H1 (cell line): ENCODE results near the gene CMC1. TPM values are rescaled to one million over a fixed set of nuclear protein-coding genes. Genes with fewer than 3 reads are reported as not detected.

ENCODE experiments used
- CTCF ChIA-PET: fragments of 300-600 bp; sonication (Branson Sonifier 250); formaldehyde crosslinking; loops from one replicate; lab custom pipeline; 2021; ENCODE audit not compliant: partially characterized antibody; lab: Charles Lee
- POLR2A ChIA-PET: fragments of 300-600 bp; sonication (Branson Sonifier 250); formaldehyde crosslinking; loops from one replicate; lab custom pipeline; 2021; ENCODE audit warnings: inconsistent platforms; ENCODE audit not compliant: partially characterized antibody; lab: Charles Lee
- DNase-seq, 2 experiments: peaks; one replicate each; pipeline versions ENCODE4 v3.0.0 to v3.0.0-alpha.2; 2010 to 2022; ENCODE audit warnings: low spot score in 2 of 2, low read depth in 1 of 2, mixed read lengths in 1 of 2
- FAIRE-seq: peaks from 2 replicates; lab custom pipeline; 2011; peaks lifted over from hg19 to GRCh38; lab: Jason Lieb, UNC
- H2AFZ ChIP-seq: 2 replicates; pipeline ENCODE4 v1.8.1; 2012; ENCODE audit warnings: low read length, inconsistent platforms
- H2AK5ac ChIP-seq: 2 replicates; pipeline ENCODE4 v1.6.1; 2013; ENCODE audit warnings: low read depth, low read length
- H2BK120ac ChIP-seq: replicated peaks from 2 replicates; pipeline ENCODE3; 2013; ENCODE audit warnings: low read depth, low read length, inconsistent platforms
- H2BK12ac ChIP-seq: 2 replicates; pipeline ENCODE4 v1.6.1; 2013; ENCODE audit warnings: low read depth, low read length
- H2BK15ac ChIP-seq: 2 replicates; pipeline ENCODE4 v1.6.1; 2013; ENCODE audit warnings: low read length
- H2BK20ac ChIP-seq: 2 replicates; pipeline ENCODE4 v1.6.1; 2013; ENCODE audit warnings: low read length
- H2BK5ac ChIP-seq: 2 replicates; pipeline ENCODE4 v1.6.1; 2013; ENCODE audit warnings: low read depth, low read length
- H3K14ac ChIP-seq: 2 replicates; pipeline ENCODE4 v1.6.1; 2013; ENCODE audit warnings: inconsistent platforms; ENCODE audit not compliant: insufficient read length
- H3K18ac ChIP-seq: 2 replicates; pipeline ENCODE4 v1.6.1; 2013; ENCODE audit warnings: low read length; ENCODE audit errors: extremely low read depth
- H3K23ac ChIP-seq: 2 replicates; pipeline ENCODE4 v1.6.1; 2013; ENCODE audit warnings: inconsistent platforms; ENCODE audit not compliant: insufficient read length
- H3K23me2 ChIP-seq: 2 replicates; pipeline ENCODE4 v1.6.1; 2013; ENCODE audit warnings: low read depth, low read length
- H3K27ac ChIP-seq: 2 replicates; pipeline ENCODE4 v1.6.1; 2011; ENCODE audit warnings: low read depth, low read length, inconsistent platforms
- H3K27me3 ChIP-seq, 4 experiments: replicated peaks in 1 of 4; 1 replicate in 1 of 4; 2 replicates in 3 of 4; pipeline versions ENCODE4 v1.6.1 to v1.8.1; 2011 to 2013; ENCODE audit warnings: low read length in 3 of 4, mild to moderate bottlenecking in 3 of 4, inconsistent platforms in 2 of 4, mixed read lengths in 2 of 4, moderate library complexity in 1 of 4; ENCODE audit not compliant: control insufficient read depth in 3 of 4, insufficient read depth in 3 of 4; ENCODE audit errors: extremely low read depth in 1 of 4
- H3K36me3 ChIP-seq, 4 experiments: 2 replicates each; pipeline versions ENCODE4 v1.6.1 to v1.8.1; 2011 to 2013; ENCODE audit warnings: mild to moderate bottlenecking in 4 of 4, low read length in 3 of 4, moderate library complexity in 2 of 4, control low read depth in 1 of 4, inconsistent platforms in 1 of 4; ENCODE audit not compliant: insufficient read depth in 4 of 4, control insufficient read depth in 2 of 4
- H3K4ac ChIP-seq: replicated peaks from 2 replicates; pipeline ENCODE3; 2013; ENCODE audit warnings: low read length, low read depth, mixed read lengths, inconsistent platforms; ENCODE audit not compliant: insufficient read length
- H3K4me1 ChIP-seq, 4 experiments: replicated peaks in 1 of 4; 1 replicate in 1 of 4; 2 replicates in 3 of 4; pipeline versions ENCODE4 v1.6.1 to v1.8.1; 2011 to 2013; ENCODE audit warnings: low read length in 3 of 4, inconsistent platforms in 2 of 4, mixed read lengths in 1 of 4; ENCODE audit not compliant: insufficient read depth in 4 of 4, control insufficient read depth in 3 of 4
- H3K4me2 ChIP-seq, 2 experiments: 2 replicates each; pipeline versions ENCODE4 v1.6.1 to v1.8.1; 2011 to 2013; ENCODE audit warnings: low read depth in 2 of 2, low read length in 2 of 2, control low read depth in 1 of 2, inconsistent platforms in 1 of 2, mild to moderate bottlenecking in 1 of 2; ENCODE audit not compliant: insufficient read depth in 1 of 2
- H3K4me3 ChIP-seq, 4 experiments: fragments of 200-600, 300-600 bp in 1 of 4; sonication (generic), shearing (Covaris generic), sonication (Bioruptor Twin) in 1 of 4; 2 replicates each; pipeline versions ENCODE4 v1.5.1 to v1.8.1; 2011 to 2016; ENCODE audit warnings: low read length in 4 of 4, low read depth in 3 of 4, control low read depth in 2 of 4, inconsistent platforms in 2 of 4, mild to moderate bottlenecking in 2 of 4, mixed read lengths in 1 of 4, moderate library complexity in 1 of 4; ENCODE audit not compliant: insufficient read depth in 2 of 4; ENCODE audit errors: extremely low read depth in 1 of 4
- H3K56ac ChIP-seq: replicated peaks from 2 replicates; pipeline ENCODE3; 2013; ENCODE audit warnings: low read depth, mild to moderate bottlenecking, mixed read lengths, low read length, inconsistent platforms; ENCODE audit not compliant: insufficient read length
- H3K79me1 ChIP-seq: 2 replicates; pipeline ENCODE4 v1.6.1; 2013; ENCODE audit warnings: low read depth, low read length, control low read depth
- H3K79me2 ChIP-seq, 2 experiments: 2 replicates each; pipeline versions ENCODE4 v1.6.1 to v1.8.1; 2012 to 2013; ENCODE audit warnings: low read length in 2 of 2, mild to moderate bottlenecking in 2 of 2, inconsistent platforms in 1 of 2; ENCODE audit not compliant: insufficient read depth in 2 of 2, control insufficient read depth in 1 of 2
- H3K9ac ChIP-seq, 4 experiments: replicated peaks in 1 of 4; 1 replicate in 1 of 4; 2 replicates in 3 of 4; pipeline versions ENCODE4 v1.6.1 to v1.8.1; 2011 to 2013; ENCODE audit warnings: low read depth in 3 of 4, low read length in 3 of 4, control low read depth in 2 of 4, mild to moderate bottlenecking in 2 of 4, moderate library complexity in 2 of 4, inconsistent platforms in 1 of 4; ENCODE audit errors: extremely low read depth in 1 of 4
- H3K9me3 ChIP-seq, 2 experiments: 2 replicates each; pipeline versions ENCODE4 v1.6.1 to v1.8.1; 2012 to 2013; ENCODE audit warnings: mild to moderate bottlenecking in 2 of 2, moderate library complexity in 2 of 2, control low read depth in 1 of 2, inconsistent platforms in 1 of 2, low read depth in 1 of 2, low read length in 1 of 2, mixed read lengths in 1 of 2; ENCODE audit not compliant: insufficient read depth in 2 of 2
- H4K20me1 ChIP-seq, 2 experiments: replicated peaks in 1 of 2; 2 replicates each; pipeline versions ENCODE3 to v1.8.1; 2011 to 2013; ENCODE audit warnings: inconsistent platforms in 2 of 2, low read length in 2 of 2, mild to moderate bottlenecking in 1 of 2; ENCODE audit not compliant: insufficient read depth in 2 of 2, control insufficient read depth in 1 of 2
- H4K5ac ChIP-seq: 2 replicates; pipeline ENCODE4 v1.6.1; 2013; ENCODE audit warnings: low read length, low read depth, mixed read lengths, inconsistent platforms; ENCODE audit not compliant: insufficient read length
- H4K8ac ChIP-seq: 2 replicates; pipeline ENCODE4 v1.8.0; 2013; ENCODE audit warnings: mild to moderate bottlenecking, moderate library complexity, low read length, inconsistent platforms; ENCODE audit not compliant: insufficient read depth; ENCODE audit errors: extremely low read depth
- H4K91ac ChIP-seq: replicated peaks from 2 replicates; pipeline ENCODE3; 2013; ENCODE audit warnings: low read length, mixed read lengths, inconsistent platforms; ENCODE audit not compliant: insufficient read length
- CHD1 ChIP-seq: IDR thresholded peaks from 2 replicates; pipeline ENCODE4 v1.6.1; 2012; ENCODE audit warnings: low read depth, low read length, improper control_type of control experiment
- E2F6 ChIP-seq: IDR thresholded peaks from 2 replicates; pipeline ENCODE4 v1.6.1; 2012; ENCODE audit warnings: inconsistent platforms
- EGR1 ChIP-seq: IDR thresholded peaks from 2 replicates; pipeline ENCODE4 v1.6.1; 2011; ENCODE audit warnings: low read depth, low read length, borderline replicate concordance
- KDM5A ChIP-seq: fragments of 200-600 bp; IDR thresholded peaks from 2 replicates; pipeline ENCODE4 v1.7.1; 2012; ENCODE audit warnings: mild to moderate bottlenecking, low read length, inconsistent platforms, mixed read lengths
- NRF1 ChIP-seq: IDR thresholded peaks from 2 replicates; pipeline ENCODE4 v1.6.1; 2011; ENCODE audit warnings: mild to moderate bottlenecking, low read depth, low read length, improper control_type of control experiment
- SAP30 ChIP-seq: fragments of 300-600 bp; sonication (generic); IDR thresholded peaks from 2 replicates; pipeline ENCODE4 v1.7.1; 2012; ENCODE audit warnings: low read length, moderate library complexity, mild to moderate bottlenecking, inconsistent platforms; ENCODE audit not compliant: insufficient read depth, insufficient replicate concordance
- SP2 ChIP-seq: IDR thresholded peaks from 2 replicates; pipeline ENCODE4 v1.6.1; 2012; ENCODE audit warnings: mild to moderate bottlenecking, low read length, inconsistent platforms
- TBP ChIP-seq: IDR thresholded peaks from 2 replicates; pipeline ENCODE4 v1.6.1; 2011; ENCODE audit warnings: low read depth, low read length, improper control_type of control experiment
- TEAD4 ChIP-seq: IDR thresholded peaks from 2 replicates; pipeline ENCODE4 v1.6.1; 2012; ENCODE audit warnings: low read depth, low read length, inconsistent platforms, mixed read lengths
- WGBS, 2 experiments: shearing (Covaris generic) in 1 of 2; methylation state at CpG; one replicate each; pipeline versions ENCODE4 v1.1.6 to v1.1.7; 2013 to 2015; ENCODE audit warnings: low lambda C conversion rate in 2 of 2, mixed read lengths in 2 of 2, inconsistent platforms in 1 of 2, low coverage in 1 of 2, missing lambda C conversion rate in 1 of 2; ENCODE audit not compliant: insufficient replicate concordance in 2 of 2, insufficient coverage in 1 of 2, insufficient read length in 1 of 2; ENCODE audit errors: extremely low coverage in 1 of 2, missing lambda C conversion rate in 1 of 2; 5-methylcytosine and 5-hydroxymethylcytosine counted together
- polyA plus RNA-seq, 7 experiments: library from polyadenylated mRNA; depleted of rRNA in 3 of 7; stranded (reverse) in 5 of 7; unstranded in 2 of 7; fragments of >200 nt in 5 of 7; fragments of 200-250 nt in 2 of 7; gene quantifications; 1 replicate in 5 of 7; 2 replicates in 1 of 7; 4 replicates in 1 of 7; pipeline versions ENCODE4 v1.2.1 to v1.2.3, GENCODE V29; 2011 to 2013; ENCODE audit warnings: missing spikeins in 2 of 7, mixed read lengths in 2 of 7
- total RNA-seq: library from RNA; stranded (reverse); fragmentation: NEBNext Ultra II Directional; extraction: Animal tissue kit (Norgen Biotek cat#: 25700); gene quantifications from 2 replicates; pipeline ENCODE4 v1.2.1, GENCODE V29; 2021

CMC1 gene
- total and polyA plus RNA-seq, 2 of the 8 experiments (the other 6 are each of a cell fraction or from before 2014, with no cell fraction given) = 11.4 to 19.4 TPM

- H4K91ac ChIP-seq = no peak overlapping the region
- no peak overlapping the region for H3K4me2 ChIP-seq
- H3K23me2 ChIP-seq = no peaks in the 10 kb centered on the region; the same call in 1 of the 2 replicates
- H3K4ac ChIP-seq = no peak overlapping the region
- no peak for DNase-seq
- no peak overlapping the region for H2BK15ac ChIP-seq
- no peak overlapping the region for H2BK5ac ChIP-seq
- H2AK5ac ChIP-seq = no peak overlapping the region
- no peaks in the 10 kb centered on the region for H3K36me3 ChIP-seq
- H4K5ac ChIP-seq = no peak overlapping the region
- H3K9me3 ChIP-seq = no peaks in the 10 kb centered on the region
- H3K56ac ChIP-seq = no peak overlapping the region
- TF ChIP-seq KDM5A = no peak
- TF ChIP-seq E2F6 = no peak
- TF ChIP-seq TEAD4 = no peak
- no peak for TF ChIP-seq CHD1
- TF ChIP-seq EGR1 = no peak
- no peak for TF ChIP-seq TBP
- no peak for TF ChIP-seq SP2
- TF ChIP-seq SAP30 = no peak
- no peak for TF ChIP-seq NRF1
- no peak overlapping the region for H3K23ac ChIP-seq
- peaks cover 3% of the 10 kb centered on the region; the same call in 1 of the 2 replicates for H3K79me1 ChIP-seq
- no peak overlapping the region for H3K18ac ChIP-seq
- H4K20me1 ChIP-seq = no peaks in the 10 kb centered on the region
- no peak overlapping the region for H2AFZ ChIP-seq
- no peak overlapping the region; a peak in 1 of 7 replicates for H3K9ac ChIP-seq
- FAIRE-seq = no peak
- WGBS, 2 experiments = 93% methylated on average over 4 of the region's 8 CpGs; no CpG with 5 or more reads in 1 of the 2 experiments
- peaks cover 0 to 69% of the 10 kb centered on the region in 2 experiments; a peak in 3 of 4 replicates for H3K79me2 ChIP-seq
- ChIA-PET POLR2A (interaction anchor here (1.1 kb wide), 1 partner anchor 8 kb away, joined by 3 read pairs; no protein-coding TSS in a partner anchor), CTCF (interaction anchor here (0.6 to 0.7 kb wide), 3 partner anchors 14 to 1118 kb away, joined by 3 read pairs; no protein-coding TSS in a partner anchor)
- H2BK20ac ChIP-seq = no peak overlapping the region
- H3K27ac ChIP-seq = no peak overlapping the region
- H2BK120ac ChIP-seq = no peak overlapping the region
- no peak overlapping the region for H3K14ac ChIP-seq
- no peaks in the 10 kb centered on the region for H3K27me3 ChIP-seq
- H3K4me1 ChIP-seq = peaks cover 2 to 22% (median 9%) of the 10 kb centered on the region in 4 experiments
- no peak overlapping the region for H2BK12ac ChIP-seq
- no peak overlapping the region for H3K4me3 ChIP-seq
- H4K8ac ChIP-seq = no peak overlapping the region
Observed at GRCh38 chr3:28244491-28244890, 3.1 kb downstream of the CMC1 start.
